HepG2 (cell line): ENCODE measurements around the gene PCNT. TPM values are rescaled to one million over a fixed set of nuclear protein-coding genes. Genes with fewer than 3 reads are reported as not detected.
A peak's percentile ranks its signal among the peaks of the same experiment; 100 is the strongest.

ENCODE experiments used
- HINFP ChIP-seq: sonication (generic); formaldehyde crosslinking; IDR thresholded peaks from 2 replicates; pipeline ENCODE4 v1.4.0; 2020; ENCODE audit warnings: low read depth, mild to moderate bottlenecking, missing genetic modification reagents
- KDM1A ChIP-seq: IDR thresholded peaks from 2 replicates; pipeline ENCODE4 v1.6.1; 2016; ENCODE audit warnings: missing compliant biosample characterization
- NCOR1 ChIP-seq: fragments of 200-600 bp; sonication (generic); IDR thresholded peaks from 2 replicates; pipeline ENCODE4 v1.7.0; 2017; ENCODE audit warnings: antibody characterized with exemption, low read length, borderline replicate concordance
- SRSF1 ChIP-seq: fragments of 200-400 bp; formaldehyde crosslinking; optimal IDR thresholded peaks from 2 replicates; pipeline ENCODE3; 2017; ENCODE audit warnings: mild to moderate bottlenecking, low read depth, low read length, moderate library complexity
- ZHX2 ChIP-seq, 2 experiments: sonication (generic) in 1 of 2; formaldehyde crosslinking in 1 of 2; IDR thresholded peaks; 2 replicates each; pipeline versions ENCODE4 v1.6.1 to v1.9.0; 2014 to 2022; ENCODE audit warnings: antibody characterized with exemption in 1 of 2, borderline replicate concordance in 1 of 2, inconsistent platforms in 1 of 2, low read depth in 1 of 2, missing genetic modification reagents in 1 of 2
- ZNF124 ChIP-seq: sonication (generic); formaldehyde crosslinking; IDR thresholded peaks from 2 replicates; pipeline ENCODE4 v1.4.0; 2020; ENCODE audit warnings: missing genetic modification reagents
- ZNF329 ChIP-seq: sonication (generic); formaldehyde crosslinking; IDR thresholded peaks from 2 replicates; pipeline ENCODE4 v1.9.0; 2021; ENCODE audit warnings: low read depth, mild to moderate bottlenecking, missing genetic modification reagents
- ZSCAN9 ChIP-seq: IDR thresholded peaks from 2 replicates; pipeline ENCODE4 v1.6.1; 2016; ENCODE audit warnings: borderline replicate concordance
- polyA plus RNA-seq, 8 experiments: library from polyadenylated mRNA; depleted of rRNA in 3 of 8; stranded (reverse) in 7 of 8; unstranded in 1 of 8; fragments of >200 nt; fragmentation: Illumina TruSeq in 4 of 8; extraction: Trizol in 4 of 8; gene quantifications; 2 replicates each; pipeline versions ENCODE4 v1.2.1 to v1.2.3, GENCODE V29; 2011 to 2016; ENCODE audit warnings: low read depth in 4 of 8, missing spikeins in 1 of 8, mixed read lengths in 1 of 8; ENCODE audit not compliant: insufficient read depth in 1 of 8
- total RNA-seq, 5 experiments: library from RNA; depleted of rRNA; stranded (reverse); fragments of >200 nt; fragmentation: Illumina TruSeq; extraction: Trizol; gene quantifications; 2 replicates each; pipeline ENCODE4 v1.2.3, GENCODE V29; 2016; ENCODE audit warnings: low read depth in 1 of 5
- TF ChIP-seq, protein P1 (sequence below): sonication (generic); formaldehyde crosslinking; IDR thresholded peaks from 2 replicates; pipeline ENCODE4 v1.8.0; 2022; ENCODE audit warnings: low read depth, missing genetic modification reagents
- TF ChIP-seq, protein P2 (sequence below): sonication (generic); formaldehyde crosslinking; IDR thresholded peaks from 2 replicates; pipeline ENCODE4 v1.5.0; 2020; ENCODE audit warnings: mild to moderate bottlenecking, missing genetic modification reagents, borderline replicate concordance

The PCNT gene
- total and polyA plus RNA-seq, 2 of the 13 experiments (the other 11 are each of a cell fraction or from before 2014, with no cell fraction given), result 5.6 to 12.4 TPM

- TF ChIP-seq, protein P1, sequence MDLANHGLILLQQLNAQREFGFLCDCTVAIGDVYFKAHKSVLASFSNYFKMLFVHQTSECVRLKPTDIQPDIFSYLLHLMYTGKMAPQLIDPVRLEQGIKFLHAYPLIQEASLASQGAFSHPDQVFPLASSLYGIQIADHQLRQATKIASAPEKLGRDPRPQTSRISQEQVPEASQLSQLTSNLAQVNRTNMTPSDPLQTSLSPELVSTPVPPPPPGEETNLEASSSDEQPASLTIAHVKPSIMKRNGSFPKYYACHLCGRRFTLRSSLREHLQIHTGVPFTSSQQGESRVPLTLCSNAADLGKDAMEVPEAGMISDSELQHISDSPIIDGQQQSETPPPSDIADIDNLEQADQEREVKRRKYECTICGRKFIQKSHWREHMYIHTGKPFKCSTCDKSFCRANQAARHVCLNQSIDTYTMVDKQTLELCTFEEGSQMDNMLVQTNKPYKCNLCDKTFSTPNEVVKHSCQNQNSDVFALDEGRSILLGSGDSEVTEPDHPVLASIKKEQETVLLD (CRISPR knock-in tag), result peak; percentile 79
- TF ChIP-seq ZNF124 (0 out of 2 replicates have a peak, but pooled peaks have one; percentile 52), ZHX2 (IDR thresholded peaks at IDR 0.05; ENCODE audit: low read depth) (no peak), ZHX2 (CRISPR knock-in tag; IDR thresholded peaks at IDR 0.05; ENCODE audit: borderline replicate concordance) (no peak; the same call in 1 of the 2 replicates), KDM1A (CRISPR knock-in tag) (no peak), HINFP (CRISPR knock-in tag) (peak; percentile 82; the same call in 1 of the 2 replicates), ZNF329 (no peak), NCOR1 (no peak), SRSF1 (no peak), ZSCAN9 (CRISPR knock-in tag) (peak; percentile 68; the same call in 1 of the 2 replicates)
- TF ChIP-seq, protein P2, sequence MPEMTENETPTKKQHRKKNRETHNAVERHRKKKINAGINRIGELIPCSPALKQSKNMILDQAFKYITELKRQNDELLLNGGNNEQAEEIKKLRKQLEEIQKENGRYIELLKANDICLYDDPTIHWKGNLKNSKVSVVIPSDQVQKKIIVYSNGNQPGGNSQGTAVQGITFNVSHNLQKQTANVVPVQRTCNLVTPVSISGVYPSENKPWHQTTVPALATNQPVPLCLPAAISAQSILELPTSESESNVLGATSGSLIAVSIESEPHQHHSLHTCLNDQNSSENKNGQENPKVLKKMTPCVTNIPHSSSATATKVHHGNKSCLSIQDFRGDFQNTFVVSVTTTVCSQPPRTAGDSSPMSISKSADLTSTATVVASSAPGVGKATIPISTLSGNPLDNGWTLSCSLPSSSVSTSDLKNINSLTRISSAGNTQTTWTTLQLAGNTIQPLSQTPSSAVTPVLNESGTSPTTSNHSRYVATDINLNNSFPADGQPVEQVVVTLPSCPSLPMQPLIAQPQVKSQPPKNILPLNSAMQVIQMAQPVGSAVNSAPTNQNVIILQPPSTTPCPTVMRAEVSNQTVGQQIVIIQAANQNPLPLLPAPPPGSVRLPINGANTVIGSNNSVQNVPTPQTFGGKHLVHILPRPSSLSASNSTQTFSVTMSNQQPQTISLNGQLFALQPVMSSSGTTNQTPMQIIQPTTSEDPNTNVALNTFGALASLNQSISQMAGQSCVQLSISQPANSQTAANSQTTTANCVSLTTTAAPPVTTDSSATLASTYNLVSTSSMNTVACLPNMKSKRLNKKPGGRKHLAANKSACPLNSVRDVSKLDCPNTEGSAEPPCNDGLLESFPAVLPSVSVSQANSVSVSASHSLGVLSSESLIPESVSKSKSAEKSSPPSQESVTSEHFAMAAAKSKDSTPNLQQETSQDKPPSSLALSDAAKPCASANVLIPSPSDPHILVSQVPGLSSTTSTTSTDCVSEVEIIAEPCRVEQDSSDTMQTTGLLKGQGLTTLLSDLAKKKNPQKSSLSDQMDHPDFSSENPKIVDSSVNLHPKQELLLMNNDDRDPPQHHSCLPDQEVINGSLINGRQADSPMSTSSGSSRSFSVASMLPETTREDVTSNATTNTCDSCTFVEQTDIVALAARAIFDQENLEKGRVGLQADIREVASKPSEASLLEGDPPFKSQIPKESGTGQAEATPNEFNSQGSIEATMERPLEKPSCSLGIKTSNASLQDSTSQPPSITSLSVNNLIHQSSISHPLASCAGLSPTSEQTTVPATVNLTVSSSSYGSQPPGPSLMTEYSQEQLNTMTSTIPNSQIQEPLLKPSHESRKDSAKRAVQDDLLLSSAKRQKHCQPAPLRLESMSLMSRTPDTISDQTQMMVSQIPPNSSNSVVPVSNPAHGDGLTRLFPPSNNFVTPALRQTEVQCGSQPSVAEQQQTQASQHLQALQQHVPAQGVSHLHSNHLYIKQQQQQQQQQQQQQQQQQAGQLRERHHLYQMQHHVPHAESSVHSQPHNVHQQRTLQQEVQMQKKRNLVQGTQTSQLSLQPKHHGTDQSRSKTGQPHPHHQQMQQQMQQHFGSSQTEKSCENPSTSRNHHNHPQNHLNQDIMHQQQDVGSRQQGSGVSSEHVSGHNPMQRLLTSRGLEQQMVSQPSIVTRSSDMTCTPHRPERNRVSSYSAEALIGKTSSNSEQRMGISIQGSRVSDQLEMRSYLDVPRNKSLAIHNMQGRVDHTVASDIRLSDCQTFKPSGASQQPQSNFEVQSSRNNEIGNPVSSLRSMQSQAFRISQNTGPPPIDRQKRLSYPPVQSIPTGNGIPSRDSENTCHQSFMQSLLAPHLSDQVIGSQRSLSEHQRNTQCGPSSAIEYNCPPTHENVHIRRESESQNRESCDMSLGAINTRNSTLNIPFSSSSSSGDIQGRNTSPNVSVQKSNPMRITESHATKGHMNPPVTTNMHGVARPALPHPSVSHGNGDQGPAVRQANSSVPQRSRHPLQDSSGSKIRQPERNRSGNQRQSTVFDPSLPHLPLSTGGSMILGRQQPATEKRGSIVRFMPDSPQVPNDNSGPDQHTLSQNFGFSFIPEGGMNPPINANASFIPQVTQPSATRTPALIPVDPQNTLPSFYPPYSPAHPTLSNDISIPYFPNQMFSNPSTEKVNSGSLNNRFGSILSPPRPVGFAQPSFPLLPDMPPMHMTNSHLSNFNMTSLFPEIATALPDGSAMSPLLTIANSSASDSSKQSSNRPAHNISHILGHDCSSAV (CRISPR knock-in tag), result no peak
Measured at GRCh38 chr21:46458315-46459023, 134.5 kb downstream of the PCNT start, which contains the start of gene DIP2A (continued).
